ENCODE results near the gene SP140. TPM values are rescaled to one million over a fixed set of nuclear protein-coding genes. Genes with fewer than 3 reads are reported as not detected.
A peak's percentile ranks its signal among the peaks of the same experiment; 100 is the strongest.

SP140 gene
- total and polyA plus RNA-seq, 10 of the 15 experiments (the other 5 are each of a cell fraction or from before 2014, with no cell fraction given) = 61.7 to 164 (median 90.7) TPM

DNA sequence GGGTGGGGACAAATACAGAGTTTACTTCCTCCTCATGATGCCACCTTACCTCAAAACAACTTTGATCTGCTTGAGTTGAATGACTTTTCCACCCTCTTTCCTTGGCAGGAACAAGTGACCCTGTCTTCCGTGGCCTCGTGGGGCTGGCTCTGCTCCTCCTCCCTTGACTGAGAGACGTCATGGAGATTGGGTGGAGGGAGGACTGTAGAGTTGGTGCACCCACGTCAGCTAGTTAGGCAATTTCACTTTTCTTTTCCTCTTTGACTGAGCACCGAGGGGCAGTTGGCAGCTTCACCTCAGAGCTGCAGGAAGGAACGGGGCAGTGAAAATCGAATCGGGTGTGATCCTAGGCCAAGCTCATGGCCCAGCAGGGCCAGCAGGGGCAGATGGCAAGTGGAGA, at the start of gene SP140 (continued):
- peak; percentile 7 for TF ChIP-seq SIX5 (IDR thresholded peaks at IDR 0.05; ENCODE audit: low read depth, low read length, severe bottlenecking)
- TF ChIP-seq NFYB (IDR thresholded peaks at IDR 0.05; ENCODE audit: insufficient read depth, low read depth, low read length) = no peak
- no peak for TF ChIP-seq CHD4 (IDR thresholded peaks at IDR 0.05)
- peak; percentile 19; the same call in 1 of the 2 replicates for TF ChIP-seq MTA2 (IDR thresholded peaks at IDR 0.05; ENCODE audit: low read depth)
- no peak for TF ChIP-seq SPI1 (IDR thresholded peaks at IDR 0.05; ENCODE audit: borderline replicate concordance, insufficient read depth, low read depth, low read length)
- no peak for TF ChIP-seq MYB (IDR thresholded peaks at IDR 0.05; ENCODE audit: borderline replicate concordance, low read depth, low read length)
- TF ChIP-seq, protein P1, sequence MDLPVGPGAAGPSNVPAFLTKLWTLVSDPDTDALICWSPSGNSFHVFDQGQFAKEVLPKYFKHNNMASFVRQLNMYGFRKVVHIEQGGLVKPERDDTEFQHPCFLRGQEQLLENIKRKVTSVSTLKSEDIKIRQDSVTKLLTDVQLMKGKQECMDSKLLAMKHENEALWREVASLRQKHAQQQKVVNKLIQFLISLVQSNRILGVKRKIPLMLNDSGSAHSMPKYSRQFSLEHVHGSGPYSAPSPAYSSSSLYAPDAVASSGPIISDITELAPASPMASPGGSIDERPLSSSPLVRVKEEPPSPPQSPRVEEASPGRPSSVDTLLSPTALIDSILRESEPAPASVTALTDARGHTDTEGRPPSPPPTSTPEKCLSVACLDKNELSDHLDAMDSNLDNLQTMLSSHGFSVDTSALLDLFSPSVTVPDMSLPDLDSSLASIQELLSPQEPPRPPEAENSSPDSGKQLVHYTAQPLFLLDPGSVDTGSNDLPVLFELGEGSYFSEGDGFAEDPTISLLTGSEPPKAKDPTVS (IDR thresholded peaks at IDR 0.05; ENCODE audit: low read depth, low read length) = no peak
- TF ChIP-seq, protein P2, sequence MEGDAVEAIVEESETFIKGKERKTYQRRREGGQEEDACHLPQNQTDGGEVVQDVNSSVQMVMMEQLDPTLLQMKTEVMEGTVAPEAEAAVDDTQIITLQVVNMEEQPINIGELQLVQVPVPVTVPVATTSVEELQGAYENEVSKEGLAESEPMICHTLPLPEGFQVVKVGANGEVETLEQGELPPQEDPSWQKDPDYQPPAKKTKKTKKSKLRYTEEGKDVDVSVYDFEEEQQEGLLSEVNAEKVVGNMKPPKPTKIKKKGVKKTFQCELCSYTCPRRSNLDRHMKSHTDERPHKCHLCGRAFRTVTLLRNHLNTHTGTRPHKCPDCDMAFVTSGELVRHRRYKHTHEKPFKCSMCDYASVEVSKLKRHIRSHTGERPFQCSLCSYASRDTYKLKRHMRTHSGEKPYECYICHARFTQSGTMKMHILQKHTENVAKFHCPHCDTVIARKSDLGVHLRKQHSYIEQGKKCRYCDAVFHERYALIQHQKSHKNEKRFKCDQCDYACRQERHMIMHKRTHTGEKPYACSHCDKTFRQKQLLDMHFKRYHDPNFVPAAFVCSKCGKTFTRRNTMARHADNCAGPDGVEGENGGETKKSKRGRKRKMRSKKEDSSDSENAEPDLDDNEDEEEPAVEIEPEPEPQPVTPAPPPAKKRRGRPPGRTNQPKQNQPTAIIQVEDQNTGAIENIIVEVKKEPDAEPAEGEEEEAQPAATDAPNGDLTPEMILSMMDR (IDR thresholded peaks at IDR 0.05 in 2 of 3, conservative IDR thresholded peaks at IDR 0.05 in 1 of 3; ENCODE audit: control insufficient read depth in 2 of 3, extremely low read depth in 1 of 3, insufficient read depth in 1 of 3, low read depth in 3 of 3, low read length in 3 of 3) = 0 out of 6 replicates have a peak, but pooled peaks of 1 of the 3 experiments have one; percentile 4
- TF ChIP-seq MXI1 (IDR thresholded peaks at IDR 0.05; ENCODE audit: low read depth, low read length) = peak; percentile 49; the same call in 1 of the 2 replicates
- no peak for TF ChIP-seq HDAC6 (IDR thresholded peaks at IDR 0.05; ENCODE audit: unreplicated experiment)
- TF ChIP-seq ZBTB4 (CRISPR knock-in tag; IDR thresholded peaks at IDR 0.05) = no peak
- TF ChIP-seq KLF5 (IDR thresholded peaks at IDR 0.05; ENCODE audit: partially characterized antibody) = no peak
- no peak for TF ChIP-seq NFXL1 (IDR thresholded peaks at IDR 0.05; ENCODE audit: borderline replicate concordance)
- TF ChIP-seq CBFB (IDR thresholded peaks at IDR 0.05; ENCODE audit: low read depth) = no peak; the same call in 1 of the 2 replicates
- TF ChIP-seq ETV6 (conservative IDR thresholded peaks at IDR 0.05 in 1 of 2, IDR thresholded peaks at IDR 0.05 in 1 of 2; ENCODE audit: borderline replicate concordance in 1 of 2, low read depth in 1 of 2) = peak in 1 of 2 experiments; percentile 72; a peak in 2 of 4 replicates
- TF ChIP-seq TARDBP (IDR thresholded peaks at IDR 0.05; ENCODE audit: borderline replicate concordance) = no peak
- peak; percentile 73 for TF ChIP-seq EED (IDR thresholded peaks at IDR 0.05; ENCODE audit: low read depth)
- no peak for TF ChIP-seq RBBP5 (conservative IDR thresholded peaks at IDR 0.05)
- TF ChIP-seq SMAD1 (IDR thresholded peaks at IDR 0.05; ENCODE audit: low read depth, partially characterized antibody) = peak; percentile 45
- TF ChIP-seq, protein P3, sequence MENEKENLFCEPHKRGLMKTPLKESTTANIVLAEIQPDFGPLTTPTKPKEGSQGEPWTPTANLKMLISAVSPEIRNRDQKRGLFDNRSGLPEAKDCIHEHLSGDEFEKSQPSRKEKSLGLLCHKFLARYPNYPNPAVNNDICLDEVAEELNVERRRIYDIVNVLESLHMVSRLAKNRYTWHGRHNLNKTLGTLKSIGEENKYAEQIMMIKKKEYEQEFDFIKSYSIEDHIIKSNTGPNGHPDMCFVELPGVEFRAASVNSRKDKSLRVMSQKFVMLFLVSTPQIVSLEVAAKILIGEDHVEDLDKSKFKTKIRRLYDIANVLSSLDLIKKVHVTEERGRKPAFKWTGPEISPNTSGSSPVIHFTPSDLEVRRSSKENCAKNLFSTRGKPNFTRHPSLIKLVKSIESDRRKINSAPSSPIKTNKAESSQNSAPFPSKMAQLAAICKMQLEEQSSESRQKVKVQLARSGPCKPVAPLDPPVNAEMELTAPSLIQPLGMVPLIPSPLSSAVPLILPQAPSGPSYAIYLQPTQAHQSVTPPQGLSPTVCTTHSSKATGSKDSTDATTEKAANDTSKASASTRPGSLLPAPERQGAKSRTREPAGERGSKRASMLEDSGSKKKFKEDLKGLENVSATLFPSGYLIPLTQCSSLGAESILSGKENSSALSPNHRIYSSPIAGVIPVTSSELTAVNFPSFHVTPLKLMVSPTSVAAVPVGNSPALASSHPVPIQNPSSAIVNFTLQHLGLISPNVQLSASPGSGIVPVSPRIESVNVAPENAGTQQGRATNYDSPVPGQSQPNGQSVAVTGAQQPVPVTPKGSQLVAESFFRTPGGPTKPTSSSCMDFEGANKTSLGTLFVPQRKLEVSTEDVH (IDR thresholded peaks at IDR 0.05; ENCODE audit: low read depth, partially characterized antibody) = no peak
- TF ChIP-seq CEBPB (IDR thresholded peaks at IDR 0.05; ENCODE audit: borderline replicate concordance in 1 of 2, low read depth in 2 of 2, low read length in 2 of 2) = no peak

Data from GM12878 (cell line).